NCI-H524 (cell line): ENCODE data around the gene CBARP.

Experiments used
- DNase-seq, 2 experiments: peaks; one replicate each; lab custom pipeline; 2025; lab: John Stamatoyannopoulos, UW

The CBARP gene

DNA sequence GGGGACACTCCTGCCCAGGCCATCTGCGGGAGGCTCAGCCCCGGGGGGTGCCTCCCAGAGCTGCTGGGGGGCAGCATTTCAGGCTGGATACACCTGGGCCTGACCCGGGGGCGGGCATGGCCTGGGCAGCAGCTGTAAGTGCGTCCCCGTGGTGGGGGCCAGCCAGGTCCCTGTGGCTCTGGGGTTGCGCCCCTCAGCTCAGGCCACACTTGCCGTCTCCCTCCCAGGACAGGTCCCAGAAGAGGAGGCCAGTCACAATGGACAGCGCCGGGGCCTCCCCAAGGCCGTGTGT, 11.6 kb downstream of the CBARP start:
- no peak for DNase-seq

GRCh38 chr19:1225440-1226226, 12.2 kb downstream of the CBARP start:
- DNase-seq: no peak

- DNase-seq: no peak
Measured at GRCh38 chr19:1224847-1225246, 13.0 kb downstream of the CBARP start.

- no peak for DNase-seq
Measured at GRCh38 chr19:1224047-1224825, 13.6 kb downstream of the CBARP start.

DNA sequence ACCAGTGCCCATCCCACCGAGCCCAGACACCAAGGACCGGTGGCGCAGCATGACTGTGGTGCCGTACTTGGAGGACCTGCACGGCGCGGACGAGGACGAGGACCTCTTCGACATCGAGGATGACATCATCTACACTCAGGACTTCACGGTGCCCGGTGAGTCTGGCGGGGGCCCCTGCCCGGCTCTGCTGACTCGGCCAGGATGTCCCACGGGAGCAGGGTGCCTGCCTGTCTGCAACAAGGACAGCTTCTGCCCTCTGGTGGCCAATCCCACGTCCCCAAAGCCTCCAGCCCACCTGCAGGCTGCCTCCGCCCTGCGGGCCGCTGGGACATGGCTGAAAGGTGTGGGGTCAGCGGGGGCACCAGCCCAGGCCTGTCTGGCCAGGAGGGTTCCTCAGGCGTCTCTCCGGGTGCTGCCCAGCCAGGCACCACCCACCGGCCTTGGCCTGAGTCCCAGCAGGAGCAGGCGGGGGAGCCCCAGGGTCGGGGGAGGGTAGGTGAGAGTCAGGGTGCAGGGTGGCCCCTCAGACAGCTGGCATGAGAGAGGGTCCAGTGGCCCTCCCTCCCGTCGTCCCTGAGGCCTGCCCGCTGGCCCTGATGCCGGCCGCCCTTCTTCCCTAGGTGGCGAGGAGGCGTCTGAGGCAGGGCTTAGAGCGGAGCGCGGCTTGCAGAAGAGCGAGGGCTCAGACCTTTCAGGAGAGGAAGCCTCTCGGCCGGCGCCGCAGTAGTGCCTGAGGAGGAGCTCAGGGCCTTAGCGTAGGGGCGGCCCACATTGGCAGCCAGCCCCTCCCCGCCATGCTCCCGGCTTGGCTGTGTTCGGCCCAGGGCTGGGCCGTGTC, 14.6 kb downstream of the CBARP start:
- peak in 1 of 2 experiments; percentile 37 for DNase-seq

DNA sequence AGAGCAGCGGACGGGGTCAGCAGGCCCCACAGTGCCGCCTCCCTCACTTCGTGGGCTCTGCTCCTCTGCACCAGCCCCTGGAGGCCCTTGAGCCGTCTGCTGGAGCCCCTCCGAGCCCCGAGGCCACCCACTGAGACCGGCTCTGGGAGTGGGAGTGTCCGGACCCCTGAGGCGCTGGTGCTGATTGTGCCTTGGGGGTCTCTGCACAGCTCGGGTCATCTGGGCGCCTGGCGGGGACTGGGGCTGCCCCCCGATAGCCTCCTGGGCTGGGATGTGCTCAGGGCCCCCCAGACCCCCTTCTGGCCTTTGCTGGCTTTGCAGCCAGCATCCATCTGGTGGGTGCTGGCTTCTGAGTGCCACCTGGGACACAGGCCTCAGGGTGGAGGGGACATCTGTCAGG, 15.4 kb downstream of the CBARP start:
- peak in 1 of 2 experiments; percentile 61 for DNase-seq

- no peak for DNase-seq
Measured at GRCh38 chr19:1221904-1222255, 15.9 kb downstream of the CBARP start.

DNA sequence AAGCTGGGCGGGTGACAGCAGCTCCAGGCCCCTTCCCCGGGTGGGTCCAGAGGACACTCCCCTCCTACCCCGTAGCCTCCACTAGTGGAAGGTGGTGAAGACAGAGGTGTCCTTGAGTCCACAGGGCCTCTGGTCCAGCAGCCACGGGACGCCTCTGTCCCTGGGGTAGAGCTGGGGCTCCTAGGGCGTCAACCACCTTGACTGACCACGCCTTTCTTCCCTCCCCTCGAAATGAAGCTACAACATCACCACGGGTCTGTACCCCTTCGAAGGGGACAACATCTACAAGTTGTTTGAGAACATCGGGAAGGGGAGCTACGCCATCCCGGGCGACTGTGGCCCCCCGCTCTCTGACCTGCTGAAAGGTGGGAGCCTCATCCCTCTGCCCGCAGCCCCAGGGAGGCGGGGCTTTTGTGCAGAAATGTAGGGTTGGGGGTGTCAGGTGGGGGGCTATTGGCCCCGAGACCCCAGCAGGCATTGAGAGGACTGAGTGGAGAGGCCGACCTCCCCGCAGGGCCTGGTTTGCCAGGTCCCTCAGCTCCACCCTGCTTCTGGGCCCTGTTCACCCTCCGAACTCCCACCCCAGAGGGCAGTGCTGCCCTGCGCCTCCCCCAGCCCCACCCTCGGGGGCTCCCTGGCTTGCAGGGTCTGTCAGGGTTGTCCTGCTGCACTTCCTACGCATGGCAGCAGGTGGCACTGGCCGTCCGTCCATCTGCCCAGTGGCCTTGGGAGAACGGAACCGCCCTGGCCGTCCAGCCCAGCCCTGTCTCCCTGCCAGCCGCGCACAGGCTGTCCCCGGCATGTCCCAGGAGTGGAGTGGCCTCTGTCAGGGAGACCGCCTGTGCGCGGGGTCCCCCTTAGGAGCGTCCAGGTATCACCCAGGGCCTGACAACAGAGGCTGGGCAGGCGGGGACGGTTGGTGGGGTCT, 16.6 kb downstream of the CBARP start:
- peak in 1 of 2 experiments; percentile 34 for DNase-seq

DNA sequence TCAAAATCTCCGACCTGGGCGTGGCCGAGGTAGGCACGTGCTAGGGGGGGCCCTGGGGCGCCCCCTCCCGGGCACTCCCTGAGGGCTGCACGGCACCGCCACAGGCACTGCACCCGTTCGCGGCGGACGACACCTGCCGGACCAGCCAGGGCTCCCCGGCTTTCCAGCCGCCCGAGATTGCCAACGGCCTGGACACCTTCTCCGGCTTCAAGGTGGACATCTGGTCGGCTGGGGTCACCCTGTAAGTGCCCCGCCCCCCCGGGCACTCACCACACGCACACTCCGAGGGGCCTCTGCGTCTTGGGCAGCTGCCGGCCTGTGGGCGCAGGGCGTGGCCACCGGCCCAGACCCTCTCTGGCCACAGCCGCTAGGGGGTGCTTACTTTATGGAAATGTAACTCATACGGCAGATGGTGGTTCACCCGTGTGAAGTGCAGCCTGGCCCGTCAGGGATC, 17.3 kb downstream of the CBARP start:
- DNase-seq: peak; percentile 70 to 86

DNA sequence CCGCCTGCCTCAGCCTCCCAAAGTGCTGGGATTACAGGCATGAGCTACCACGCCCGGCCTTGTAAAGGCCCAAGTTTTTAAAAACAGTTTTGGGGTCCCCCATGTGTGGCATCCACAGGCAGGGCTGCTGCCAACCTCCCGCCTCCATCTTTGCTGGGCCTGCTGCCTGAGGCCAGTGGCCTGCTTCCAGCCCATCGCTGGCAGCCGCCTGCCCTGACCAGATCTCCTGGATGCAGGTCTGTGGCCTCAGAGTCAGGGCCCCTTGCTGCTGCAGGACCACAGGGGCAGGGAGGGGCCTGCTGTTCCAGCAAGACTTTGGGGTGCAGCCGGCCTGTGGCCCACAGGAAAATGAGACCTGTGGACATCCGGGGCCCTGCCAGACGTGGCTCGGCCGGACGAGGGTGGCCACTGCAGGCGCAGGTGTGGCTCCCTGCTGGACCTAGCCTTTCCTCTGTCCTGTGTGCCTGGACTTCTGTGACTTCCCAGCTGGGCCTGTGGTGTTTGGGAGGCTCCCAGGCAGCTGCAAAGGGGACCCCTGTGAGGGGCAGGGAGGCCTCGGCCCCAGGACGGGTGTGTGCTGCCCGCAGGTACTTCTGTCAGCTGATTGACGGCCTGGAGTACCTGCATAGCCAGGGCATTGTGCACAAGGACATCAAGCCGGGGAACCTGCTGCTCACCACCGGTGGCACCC, 17.9 kb downstream of the CBARP start:
- no peak for DNase-seq

- no peak for DNase-seq
Measured at GRCh38 chr19:1218751-1219567, 18.8 kb downstream of the CBARP start.

DNA sequence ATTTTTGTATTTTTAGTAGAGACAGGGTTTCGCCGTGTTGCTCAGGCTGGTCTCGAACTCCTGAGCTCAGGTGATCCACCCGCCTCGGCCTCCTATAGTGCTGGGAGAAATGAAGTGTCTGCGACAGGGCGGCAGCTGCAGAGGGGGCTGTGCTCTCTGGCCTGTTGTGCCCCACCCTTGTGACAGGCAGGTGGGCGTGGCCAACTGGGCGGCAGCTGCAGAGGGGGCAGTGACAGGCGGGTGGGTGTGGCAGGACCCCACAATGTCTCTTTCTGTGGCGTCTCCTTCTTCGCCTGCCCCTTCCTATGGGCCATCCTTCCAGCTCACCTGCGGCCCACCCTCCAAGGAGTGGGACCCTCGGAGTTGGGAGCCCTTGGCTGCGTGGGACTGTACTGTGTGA, 20.4 kb downstream of the CBARP start:
- DNase-seq: no peak

- DNase-seq: no peak
Measured at GRCh38 chr19:1216756-1217155, 21.0 kb downstream of the CBARP start.

- DNase-seq: no peak
Measured at GRCh38 chr19:1214862-1215731, 22.7 kb downstream of the CBARP start.

DNA sequence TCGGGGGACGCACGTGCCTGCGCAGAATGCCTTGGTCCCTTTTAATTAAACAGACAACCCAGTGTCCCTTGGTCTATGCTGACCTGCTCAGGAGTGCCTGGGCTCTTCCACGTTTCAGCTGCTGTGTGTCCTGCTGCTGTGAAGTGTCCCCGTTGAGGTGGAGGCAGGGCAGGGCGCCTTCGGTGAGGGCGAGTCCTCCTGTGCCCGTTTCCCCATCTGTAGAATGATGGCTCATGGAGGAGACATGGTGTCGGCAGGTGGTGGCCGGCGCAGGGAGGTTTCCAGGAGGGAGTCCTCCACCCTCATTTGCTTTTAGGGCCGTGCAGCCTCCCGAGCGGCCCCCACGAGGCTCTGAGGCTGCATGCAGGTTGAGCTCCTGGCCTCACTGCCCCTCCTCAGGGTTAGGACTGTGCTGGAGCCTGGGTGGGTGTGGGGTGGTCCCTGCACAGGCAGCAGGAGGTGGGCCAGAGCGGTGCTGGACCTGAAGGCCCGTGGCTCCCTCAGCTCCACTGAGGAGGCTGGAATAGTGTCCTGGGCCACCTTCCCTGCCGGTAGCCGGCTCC, 23.4 kb downstream of the CBARP start:
- no peak for DNase-seq

DNA sequence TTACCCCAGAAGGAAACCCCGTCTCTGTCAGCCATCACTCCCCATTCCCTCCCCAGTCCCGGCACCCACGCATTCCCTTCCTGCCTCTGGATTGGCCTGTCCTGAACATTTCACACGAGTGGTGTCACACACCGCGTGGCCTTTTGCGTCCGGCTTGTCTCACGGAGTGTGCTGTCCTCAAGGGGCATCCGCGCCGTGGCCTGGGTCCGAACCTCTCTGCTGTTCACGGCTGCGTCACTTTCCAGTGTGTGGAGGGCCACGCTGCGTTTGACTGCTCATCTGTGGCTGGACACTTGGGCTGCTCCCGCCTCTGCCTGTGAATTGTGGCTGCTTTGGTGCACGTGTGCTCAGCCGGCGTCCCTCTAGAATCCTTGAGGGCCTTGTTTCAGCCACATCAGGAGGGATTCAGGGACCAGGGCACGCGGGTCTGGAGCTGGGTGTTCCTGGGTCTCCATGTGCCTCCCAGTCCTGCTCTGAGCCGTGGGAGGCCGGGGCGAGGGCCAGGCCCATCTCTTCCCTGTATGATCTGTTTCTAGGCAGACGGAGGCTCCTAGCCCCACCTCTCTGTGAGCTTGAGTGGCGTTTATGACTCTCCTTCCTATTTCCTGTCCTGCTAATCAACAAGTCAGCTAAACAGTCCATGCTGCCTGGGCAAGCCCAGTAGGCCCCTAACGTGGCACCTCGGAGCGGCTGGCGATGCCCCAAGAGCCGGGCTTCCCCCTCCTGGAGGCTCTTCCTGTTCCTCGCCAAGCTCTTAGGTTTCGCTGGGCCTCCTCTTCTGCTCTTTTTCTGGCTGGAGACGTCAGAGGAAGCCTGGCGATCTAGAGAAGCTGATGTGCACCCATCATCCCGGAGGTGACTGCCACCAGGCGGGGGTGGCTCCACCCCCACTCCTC, 24.2 kb downstream of the CBARP start:
- DNase-seq: no peak

DNA sequence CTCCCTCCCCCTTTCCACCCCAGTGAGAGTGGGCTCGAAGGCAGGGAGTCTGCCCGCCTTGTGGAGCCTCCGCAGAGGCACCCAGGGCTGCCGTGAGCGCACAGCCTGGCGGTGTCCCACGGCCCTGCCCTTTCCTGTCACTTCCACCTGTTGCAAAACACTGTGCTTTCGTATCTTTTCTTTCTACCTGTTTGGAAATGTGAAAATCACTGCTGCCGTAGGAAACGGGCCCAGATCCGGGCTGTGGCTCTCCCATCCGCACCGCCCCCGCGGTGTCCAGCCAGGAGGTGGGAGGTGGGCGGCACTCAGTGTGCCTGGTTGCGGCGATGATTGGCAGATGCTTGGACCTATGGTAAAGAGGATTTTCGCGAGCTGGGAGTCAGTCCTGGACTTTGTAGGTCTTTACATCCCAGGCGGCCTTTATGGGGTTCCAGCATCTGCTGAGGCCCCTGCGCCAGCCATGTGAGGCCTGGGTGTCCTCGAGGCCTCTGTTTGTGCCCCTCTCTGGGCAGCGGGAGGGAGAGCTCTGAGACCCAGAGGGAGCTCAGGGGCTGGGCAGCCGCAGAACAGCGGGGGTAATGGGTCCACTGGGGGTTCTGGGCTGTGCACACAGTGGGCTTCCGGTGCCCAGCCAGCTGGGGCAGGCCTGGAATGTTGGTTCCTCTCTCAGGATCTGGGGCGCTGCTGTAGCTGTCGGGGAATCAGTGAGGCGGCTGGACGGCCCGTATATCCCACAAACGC, 26.1 kb downstream of the CBARP start:
- no peak for DNase-seq
